Measurements from ENCODE around the gene OR13A1.

DNA sequence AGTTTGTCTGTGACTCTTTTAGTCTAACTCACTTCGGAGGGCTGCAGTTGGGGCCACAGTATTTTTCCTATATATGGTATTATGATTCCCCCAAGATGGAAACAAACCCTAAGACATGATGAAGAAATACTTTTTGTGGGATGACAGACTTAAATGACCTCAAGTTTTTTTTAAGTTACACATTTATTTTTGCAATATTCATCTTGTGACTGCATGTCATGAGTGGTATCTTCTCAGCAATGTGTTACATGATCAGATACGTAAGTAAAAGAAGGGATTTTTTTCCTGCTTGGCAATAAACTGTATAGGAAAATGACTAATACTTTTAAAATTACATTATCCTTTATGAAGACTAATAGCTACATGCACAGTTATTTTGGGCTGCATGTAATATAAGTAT lies 57.8 kb downstream of the OR13A1 start:
- TF ChIP-seq, protein P1, sequence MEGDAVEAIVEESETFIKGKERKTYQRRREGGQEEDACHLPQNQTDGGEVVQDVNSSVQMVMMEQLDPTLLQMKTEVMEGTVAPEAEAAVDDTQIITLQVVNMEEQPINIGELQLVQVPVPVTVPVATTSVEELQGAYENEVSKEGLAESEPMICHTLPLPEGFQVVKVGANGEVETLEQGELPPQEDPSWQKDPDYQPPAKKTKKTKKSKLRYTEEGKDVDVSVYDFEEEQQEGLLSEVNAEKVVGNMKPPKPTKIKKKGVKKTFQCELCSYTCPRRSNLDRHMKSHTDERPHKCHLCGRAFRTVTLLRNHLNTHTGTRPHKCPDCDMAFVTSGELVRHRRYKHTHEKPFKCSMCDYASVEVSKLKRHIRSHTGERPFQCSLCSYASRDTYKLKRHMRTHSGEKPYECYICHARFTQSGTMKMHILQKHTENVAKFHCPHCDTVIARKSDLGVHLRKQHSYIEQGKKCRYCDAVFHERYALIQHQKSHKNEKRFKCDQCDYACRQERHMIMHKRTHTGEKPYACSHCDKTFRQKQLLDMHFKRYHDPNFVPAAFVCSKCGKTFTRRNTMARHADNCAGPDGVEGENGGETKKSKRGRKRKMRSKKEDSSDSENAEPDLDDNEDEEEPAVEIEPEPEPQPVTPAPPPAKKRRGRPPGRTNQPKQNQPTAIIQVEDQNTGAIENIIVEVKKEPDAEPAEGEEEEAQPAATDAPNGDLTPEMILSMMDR (IDR thresholded peaks at IDR 0.05; ENCODE audit: low read depth, low read length), result no peak
- no peak for TF ChIP-seq EZH2phosphoT487 (IDR thresholded peaks at IDR 0.05; ENCODE audit: low read depth)
